Upper lobe of right lung (tissue), 1 donor: ENCODE data around the gene PPM1B. TPM values are rescaled to one million over a fixed set of nuclear protein-coding genes. Genes with fewer than 3 reads are reported as not detected.
"Not testable (repeated sequence)": the region's sequence is repeated elsewhere in the genome, so short reads cannot be mapped to it uniquely, and the experiment has no call there.

ENCODE experiments used
- ATAC-seq: fragments of 200-7000 bp; cut with Tn5 transposase; one replicate; pipeline ENCODE4 v1.9.1; 2020; ENCODE audit warnings: mild to moderate bottlenecking, moderate library complexity
- DNase-seq: peaks from one replicate; pipeline ENCODE4 v3.0.0-alpha.2; 2020
- H3K27ac ChIP-seq: fragments of 200-600 bp; one replicate; pipeline ENCODE4 v1.8.0; 2022
- H3K27me3 ChIP-seq: fragments of 200-600 bp; one replicate; pipeline ENCODE4 v1.8.0; 2022; ENCODE audit warnings: mild to moderate bottlenecking
- H3K36me3 ChIP-seq: fragments of 200-600 bp; one replicate; pipeline ENCODE4 v1.8.0; 2022
- H3K4me1 ChIP-seq: fragments of 200-600 bp; one replicate; pipeline ENCODE4 v1.8.0; 2022
- H3K4me3 ChIP-seq: fragments of 200-600 bp; one replicate; pipeline ENCODE4 v1.8.0; 2022; ENCODE audit warnings: mild to moderate bottlenecking
- H3K9me3 ChIP-seq: fragments of 200-600 bp; one replicate; pipeline ENCODE4 v1.8.0; 2022
- CTCF ChIP-seq: fragments of 200-600 bp; IDR thresholded peaks from one replicate; pipeline ENCODE4 v1.8.0; 2022; ENCODE audit warnings: antibody characterized with exemption
- intact Hi-C: fragments of 100-400 bp; cut with DNase I; formaldehyde crosslinking; loops from one replicate; pipeline ENCODE4 v1.11.0; 2022
- total RNA-seq: library from RNA; stranded (reverse); fragmentation: NEBNext Ultra II Directional; extraction: Animal tissue kit (Norgen Biotek cat#: 25700); gene quantifications from one replicate; pipeline ENCODE4 v1.2.1, GENCODE V29; 2021
- donor health status: DM: no; HTN: yes; CAD: no; lungs with severe emphysema.

PPM1B gene
- total RNA-seq, 1 donor from 2014 or later = 45.8 TPM

DNA sequence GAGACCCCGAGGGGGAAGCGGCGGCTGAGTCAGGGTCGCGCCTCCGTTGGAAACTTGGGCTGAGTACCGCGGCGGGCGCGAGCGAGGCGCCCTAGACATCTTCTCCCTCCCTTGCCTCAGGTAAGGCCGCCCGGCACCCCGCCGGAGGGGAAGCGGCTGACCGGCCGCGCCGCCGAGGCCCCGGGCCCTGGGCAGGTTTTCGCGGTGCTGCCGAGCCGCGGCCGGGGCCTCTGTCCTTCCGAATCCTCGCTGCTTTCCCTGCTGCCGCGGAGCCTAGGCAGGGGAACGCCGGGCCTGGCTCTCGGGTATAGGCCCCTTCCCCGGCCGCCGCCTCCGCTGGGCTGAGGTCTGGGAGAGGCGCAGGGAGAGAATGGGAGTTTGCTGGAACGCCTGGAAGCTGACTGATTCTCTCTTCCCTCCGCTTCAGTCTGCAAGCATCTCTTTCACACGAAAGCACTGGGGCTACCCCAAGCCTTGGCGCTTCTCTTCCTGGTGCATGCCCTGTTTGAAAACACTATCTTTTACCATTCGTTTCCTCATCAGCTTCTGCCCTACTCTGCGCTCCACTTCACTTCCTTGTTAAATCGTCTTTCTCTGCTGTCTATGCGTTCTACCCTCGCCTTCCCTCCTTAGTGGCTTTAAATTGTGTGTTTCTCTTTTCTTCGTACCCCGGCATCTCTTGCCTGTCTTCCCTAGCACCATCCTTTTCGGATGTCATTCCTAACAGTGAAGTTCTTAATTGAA, 652 bp downstream of the PPM1B start:
- intact Hi-C loops = no loop called here
- ATAC-seq (peak; percentile 1), DNase-seq (peak; percentile 77)
- Histone ChIP-seq H3K36me3 (no peaks in the 10 kb centered on the region), H3K4me1 (peaks cover 16% of the 10 kb centered on the region), H3K4me3 (peak overlapping the region; percentile 91), H3K27me3 (no peaks in the 10 kb centered on the region), H3K9me3 (no peaks in the 10 kb centered on the region), H3K27ac (peak overlapping the region; percentile 92)
- no peak for TF ChIP-seq CTCF

- H3K36me3 ChIP-seq = no peaks in the 10 kb centered on the region
- ATAC-seq (no peak), DNase-seq (no peak)
- H3K27me3 ChIP-seq = no peaks in the 10 kb centered on the region
- no peaks in the 10 kb centered on the region for H3K9me3 ChIP-seq
- intact Hi-C loops = no loop called here
- no peak for TF ChIP-seq CTCF
- H3K4me3 ChIP-seq = peak overlapping the region; percentile 91
- peak overlapping the region; percentile 92 for H3K27ac ChIP-seq
- H3K4me1 ChIP-seq = peaks cover 20% of the 10 kb centered on the region
These were observed 1.6 kb downstream of the PPM1B start for GRCh38 chr2:44170311-44170717.

- Histone ChIP-seq H3K27me3 (no peaks in the 10 kb centered on the region), H3K36me3 (no peaks in the 10 kb centered on the region), H3K4me1 (peaks cover 26% of the 10 kb centered on the region), H3K4me3 (peak overlapping the region; percentile 91), H3K27ac (peak overlapping the region; percentile 92), H3K9me3 (no peaks in the 10 kb centered on the region)
- intact Hi-C loops = no loop called here
- no peak for DNase-seq
- ATAC-seq = no peak
- no peak for TF ChIP-seq CTCF
These were observed 2.3 kb downstream of the PPM1B start for GRCh38 chr2:44171018-44171417.

- DNase-seq, H3K36me3 ChIP-seq, ATAC-seq, H3K9me3 ChIP-seq, intact Hi-C loops, H3K27me3 ChIP-seq: not testable (repeated sequence)
- Histone ChIP-seq H3K4me3 (peak overlapping the region; percentile 91), H3K27ac (peak overlapping the region; percentile 18), H3K4me1 (peaks cover 29% of the 10 kb centered on the region)
These were observed 2.8 kb downstream of the PPM1B start for GRCh38 chr2:44171442-44171841.

GRCh38 chr2:44172576-44172975, 3.9 kb downstream of the PPM1B start:
- no peaks in the 10 kb centered on the region for H3K9me3 ChIP-seq
- H3K4me3 ChIP-seq = no peak overlapping the region
- peaks cover 38% of the 10 kb centered on the region for H3K4me1 ChIP-seq
- no peaks in the 10 kb centered on the region for H3K27me3 ChIP-seq
- DNase-seq (no peak), ATAC-seq (no peak)
- no peak for TF ChIP-seq CTCF
- no peaks in the 10 kb centered on the region for H3K36me3 ChIP-seq
- intact Hi-C loops = no loop called here
- H3K27ac ChIP-seq = no peak overlapping the region

- Histone ChIP-seq H3K27me3 (no peaks in the 10 kb centered on the region), H3K4me3 (no peak overlapping the region), H3K9me3 (no peaks in the 10 kb centered on the region), H3K36me3 (no peaks in the 10 kb centered on the region), H3K27ac (no peak overlapping the region), H3K4me1 (peaks cover 30% of the 10 kb centered on the region)
- DNase-seq (no peak), ATAC-seq (no peak)
- intact Hi-C loops = no loop called here
- TF ChIP-seq CTCF = no peak
These were observed 10.3 kb downstream of the PPM1B start for GRCh38 chr2:44178950-44179349.
